HG03521 (cell line): ENCODE measurements around the gene BPI.
"Not testable (repeated sequence)": the region's sequence is repeated elsewhere in the genome, so short reads cannot be mapped to it uniquely, and the experiment has no call there.

Source experiments
- ATAC-seq: cut with Tn5 transposase; IDR thresholded peaks from one replicate; pipeline ENCODE4 v1.9.1; 2021; ENCODE audit warnings: mild to moderate bottlenecking, moderate library complexity; ENCODE audit not compliant: unreplicated experiment

BPI gene

DNA sequence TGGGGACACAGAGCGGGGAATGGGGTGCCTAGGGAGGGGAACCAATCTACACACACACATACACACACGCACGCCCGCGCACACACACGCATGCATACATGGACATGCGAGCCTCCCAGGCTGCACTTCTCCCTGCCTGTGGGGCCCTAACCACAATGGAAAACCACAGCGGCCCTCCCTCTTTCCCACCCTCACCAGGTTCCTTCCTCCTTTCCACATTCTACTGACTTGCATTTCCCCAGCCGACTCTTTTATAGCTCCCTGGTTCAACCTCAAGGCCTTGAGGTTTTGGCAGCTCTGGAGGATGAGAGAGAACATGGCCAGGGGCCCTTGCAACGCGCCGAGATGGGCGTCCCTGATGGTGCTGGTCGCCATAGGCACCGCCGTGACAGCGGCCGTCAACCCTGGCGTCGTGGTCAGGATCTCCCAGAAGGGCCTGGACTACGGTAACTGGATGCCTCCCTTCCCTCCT, at the start of gene BPI:
Gene BPI, plus strand, starts transcription at position 249 of the 472 bp plus-strand sequence. Its CDS starts 68 bp downstream, at position 317.
- no peak for ATAC-seq

DNA sequence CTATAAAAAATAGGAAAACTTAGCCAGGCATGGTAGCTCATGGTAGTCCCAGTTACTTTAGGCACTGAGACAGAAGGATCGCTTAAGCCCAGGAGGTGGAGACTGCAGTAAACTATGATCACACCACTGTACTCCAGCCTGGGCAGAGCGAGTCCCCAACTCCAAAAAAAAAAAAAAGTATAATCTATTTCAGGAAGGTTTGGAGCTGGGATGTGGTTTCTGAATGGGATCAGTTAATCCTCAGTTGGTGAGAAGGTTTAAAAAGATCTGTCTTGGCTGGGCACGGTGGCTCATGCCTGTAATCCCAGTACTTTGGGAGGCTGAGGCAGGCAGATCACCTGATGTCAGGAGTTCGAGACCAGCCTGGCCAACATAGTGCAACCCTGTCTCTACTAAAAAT, 49.3 kb upstream of the BPI start:
- ATAC-seq, result not testable (repeated sequence)

DNA sequence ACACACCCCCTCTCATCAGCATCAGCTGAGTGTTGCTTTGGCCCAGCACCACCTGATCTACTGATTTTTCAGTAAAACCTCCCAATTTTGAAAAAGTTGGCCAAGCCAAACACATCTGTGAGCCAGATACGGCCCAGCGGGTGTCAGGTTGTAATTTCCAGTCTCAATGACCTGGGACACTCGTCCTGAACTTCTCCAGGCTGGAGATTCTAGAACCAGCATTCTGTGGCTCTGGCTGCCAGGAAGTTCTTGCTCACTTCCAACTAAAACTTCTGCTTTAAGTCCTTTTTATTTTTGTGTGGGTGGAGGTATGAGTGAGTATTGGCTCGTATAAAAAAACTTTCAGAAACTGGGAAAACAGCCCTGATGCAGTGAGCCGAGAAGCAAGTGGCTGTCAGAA, 48.6 kb upstream of the BPI start:
- no peak for ATAC-seq

DNA sequence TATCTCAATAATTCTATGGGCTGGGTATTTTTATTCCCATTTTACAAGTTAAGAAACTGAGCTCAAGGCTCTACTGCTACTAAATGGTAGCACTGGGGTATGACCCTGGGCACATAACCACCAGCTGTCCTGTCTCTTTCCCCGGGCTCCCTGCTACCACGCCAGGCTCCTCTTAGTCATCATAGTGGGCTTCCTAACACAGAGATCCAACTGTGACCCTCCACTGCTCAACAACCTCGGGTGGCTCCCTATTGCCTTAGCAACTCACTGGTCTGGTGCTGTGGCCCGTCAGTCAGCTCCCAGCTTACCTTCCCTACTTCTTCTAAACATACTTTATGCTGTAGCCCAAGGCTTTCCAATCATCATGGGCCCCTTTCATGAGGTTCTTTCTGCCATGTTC, 47.9 kb upstream of the BPI start:
- no peak for ATAC-seq

DNA sequence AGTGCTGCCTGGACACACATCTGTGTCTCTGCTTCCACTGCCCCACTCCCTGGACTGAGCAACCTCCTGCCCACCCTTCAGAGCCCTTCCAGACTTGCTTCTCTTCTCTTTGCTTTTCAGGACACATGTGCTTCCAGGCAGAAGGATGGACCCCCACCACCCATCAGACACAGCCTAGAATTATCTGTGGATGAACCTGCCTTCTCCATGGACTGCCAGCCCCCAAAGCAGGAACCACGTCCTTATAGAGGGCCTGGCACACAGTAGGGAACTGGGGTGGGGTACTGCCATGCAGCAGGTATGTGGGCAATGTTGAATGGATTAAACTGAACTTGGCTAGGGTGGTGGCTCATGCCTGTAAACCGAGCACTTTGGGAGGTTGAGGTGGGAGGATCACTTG, 47.0 kb upstream of the BPI start:
- no peak for ATAC-seq

DNA sequence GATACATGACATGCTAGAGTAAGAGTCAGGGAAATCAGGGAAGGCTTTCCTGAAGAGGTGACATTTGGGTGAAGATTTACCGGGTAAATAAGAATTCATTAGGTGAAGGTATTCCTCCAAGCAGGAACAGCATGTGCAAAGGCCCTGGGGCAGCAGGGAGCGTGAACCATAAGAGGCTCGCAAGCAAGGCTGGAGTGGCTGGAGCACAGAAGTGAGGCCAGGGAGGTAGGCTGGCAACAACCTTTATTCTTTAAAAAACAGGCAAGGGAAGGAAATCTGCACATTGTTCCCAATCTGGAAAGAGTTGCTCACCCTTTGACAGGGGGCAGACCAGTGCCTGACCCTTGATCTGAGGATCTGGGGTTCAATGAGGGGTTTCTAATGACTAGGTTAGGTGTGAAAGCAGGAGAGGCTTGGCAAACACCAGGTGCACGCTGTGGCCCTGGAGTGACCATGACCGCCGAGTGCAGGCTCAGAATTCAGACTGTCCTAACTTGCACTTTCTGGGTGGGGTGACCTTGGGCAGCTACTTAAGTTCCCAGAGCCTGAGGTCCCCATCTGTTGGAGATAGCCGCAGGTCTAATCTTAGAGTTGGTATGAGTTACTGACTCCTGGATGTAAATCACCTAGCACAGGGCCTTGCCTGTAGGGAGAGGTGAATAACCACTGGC, 45.3 kb upstream of the BPI start:
- ATAC-seq, result no peak

DNA sequence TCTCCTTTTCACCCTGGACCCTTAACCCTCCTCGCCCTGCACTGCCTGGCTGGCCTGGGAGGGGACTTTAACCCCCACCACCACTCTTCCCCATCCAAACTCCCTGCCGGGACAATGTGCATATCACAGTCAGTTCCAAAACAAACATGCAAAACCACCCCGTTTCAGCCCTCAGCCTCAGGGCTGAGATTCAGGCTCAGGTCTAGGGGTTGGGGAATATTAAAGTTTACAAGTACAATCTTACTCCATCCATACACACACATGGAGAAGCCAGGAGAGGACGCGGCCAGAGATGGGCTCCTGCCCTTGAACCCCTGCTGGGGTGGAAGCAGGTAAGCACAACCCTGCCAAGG, 44.0 kb upstream of the BPI start:
- no peak for ATAC-seq

DNA sequence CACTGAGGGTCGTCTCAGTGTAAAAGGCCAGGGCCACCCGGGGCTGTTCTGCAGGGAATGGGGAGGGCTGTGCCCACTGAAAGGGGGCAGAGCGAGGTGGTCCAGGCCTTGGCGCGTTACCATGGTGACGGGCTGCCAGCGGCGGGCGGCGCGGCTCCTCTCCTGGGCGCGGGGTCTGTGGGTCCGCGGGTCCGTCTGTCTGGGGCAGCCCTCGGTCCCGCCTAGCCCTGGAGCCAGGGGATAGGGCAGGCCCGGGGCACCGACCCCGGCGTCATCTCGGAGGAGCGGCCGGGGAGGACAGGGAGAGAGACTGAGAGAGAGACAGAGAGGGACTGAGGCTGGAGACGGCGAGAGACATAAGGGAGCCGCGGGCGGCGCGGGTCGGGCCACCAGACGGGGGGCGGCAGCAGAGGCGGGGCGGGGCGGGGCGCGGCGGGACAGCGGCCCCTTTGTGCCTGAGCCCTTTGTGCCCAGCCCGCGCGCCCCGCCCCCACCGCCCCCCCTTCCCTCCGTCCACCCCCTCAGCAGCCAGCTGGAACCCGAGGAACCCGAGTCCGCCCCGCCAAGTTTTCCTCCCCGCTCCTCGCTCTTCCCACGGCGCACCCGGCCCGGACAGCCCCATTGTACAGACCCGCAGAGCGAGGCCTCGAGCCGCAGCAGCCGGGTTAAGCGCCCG, 43.4 kb upstream of the BPI start, which contains the start of gene KIAA1755:
Gene KIAA1755, minus strand, starts transcription at position 358 of the 676 bp plus-strand sequence. Its CDS starts 235 bp downstream, at position 123.
- ATAC-seq, result no peak

DNA sequence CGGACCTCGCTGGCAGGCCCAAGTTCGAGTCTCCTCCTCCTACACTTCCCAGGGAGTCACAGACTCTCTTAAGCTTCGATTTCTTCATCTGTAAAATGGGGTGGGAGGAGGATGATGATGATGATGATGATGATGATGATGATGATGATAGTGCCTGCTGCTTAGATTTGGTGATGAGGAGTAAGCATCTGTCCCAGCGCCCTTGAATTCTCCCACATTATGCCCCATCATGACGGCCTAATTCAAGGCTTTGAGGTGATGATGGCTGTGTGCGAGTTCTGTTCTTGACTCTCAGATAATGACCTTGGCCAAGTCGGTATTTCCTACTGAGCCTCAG, 42.9 kb upstream of the BPI start:
- no peak for ATAC-seq

DNA sequence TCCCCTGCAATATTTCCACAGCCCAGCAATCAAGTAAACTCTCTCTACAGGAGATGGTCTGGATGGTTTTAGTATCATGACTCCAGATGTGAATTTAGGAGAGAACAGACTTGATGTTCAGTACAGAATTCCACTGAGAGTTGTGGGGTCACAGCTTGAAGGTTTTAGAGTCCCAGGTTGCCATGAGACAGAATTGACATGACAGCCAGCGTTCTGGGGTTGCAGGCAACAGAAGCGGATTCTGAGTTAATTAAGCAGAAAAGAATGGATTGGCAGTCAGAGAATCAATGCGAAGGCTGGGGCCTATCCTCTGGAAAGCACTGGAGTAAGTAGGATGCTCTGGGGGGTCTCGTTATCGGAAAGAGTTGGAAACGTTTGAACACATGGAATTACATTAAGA, 41.0 kb upstream of the BPI start:
- no peak for ATAC-seq

DNA sequence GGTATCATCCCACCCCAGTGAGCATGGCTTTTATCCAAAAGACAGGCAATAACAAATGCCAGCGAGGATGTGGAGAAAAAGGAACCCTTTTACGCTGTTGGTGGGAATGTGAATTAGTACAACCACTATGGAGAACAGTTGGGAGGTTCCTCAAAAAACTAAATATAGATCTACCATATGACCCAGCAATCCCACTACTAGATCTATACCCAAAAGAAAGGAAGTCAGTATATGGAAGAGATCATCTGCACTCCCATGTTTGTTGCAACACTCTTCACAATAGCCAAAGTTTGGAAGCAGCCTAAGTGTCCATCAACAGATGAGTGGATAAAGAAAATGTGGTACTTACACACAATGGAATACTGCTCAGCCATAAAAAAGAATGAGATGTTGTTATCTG, 37.5 kb upstream of the BPI start:
- no peak for ATAC-seq

DNA sequence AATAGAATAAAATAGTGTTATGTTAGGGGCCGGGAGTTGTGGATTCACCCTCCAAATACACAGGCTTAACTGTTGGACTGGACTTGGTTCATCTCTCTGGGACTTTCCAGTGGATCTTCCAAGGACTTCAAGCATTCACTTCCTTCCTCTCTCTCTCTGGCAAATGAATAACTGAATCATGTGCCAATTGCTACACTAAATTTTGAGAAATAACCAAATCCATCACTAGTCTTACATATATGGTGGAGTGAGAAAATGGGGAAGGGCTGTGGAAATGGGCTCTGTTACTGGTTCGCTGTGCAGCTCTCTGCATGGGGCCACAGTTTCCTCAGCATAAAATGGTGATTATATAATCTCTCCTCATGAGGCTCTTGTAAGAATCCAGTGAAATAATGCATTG, 36.7 kb upstream of the BPI start:
- no peak for ATAC-seq

DNA sequence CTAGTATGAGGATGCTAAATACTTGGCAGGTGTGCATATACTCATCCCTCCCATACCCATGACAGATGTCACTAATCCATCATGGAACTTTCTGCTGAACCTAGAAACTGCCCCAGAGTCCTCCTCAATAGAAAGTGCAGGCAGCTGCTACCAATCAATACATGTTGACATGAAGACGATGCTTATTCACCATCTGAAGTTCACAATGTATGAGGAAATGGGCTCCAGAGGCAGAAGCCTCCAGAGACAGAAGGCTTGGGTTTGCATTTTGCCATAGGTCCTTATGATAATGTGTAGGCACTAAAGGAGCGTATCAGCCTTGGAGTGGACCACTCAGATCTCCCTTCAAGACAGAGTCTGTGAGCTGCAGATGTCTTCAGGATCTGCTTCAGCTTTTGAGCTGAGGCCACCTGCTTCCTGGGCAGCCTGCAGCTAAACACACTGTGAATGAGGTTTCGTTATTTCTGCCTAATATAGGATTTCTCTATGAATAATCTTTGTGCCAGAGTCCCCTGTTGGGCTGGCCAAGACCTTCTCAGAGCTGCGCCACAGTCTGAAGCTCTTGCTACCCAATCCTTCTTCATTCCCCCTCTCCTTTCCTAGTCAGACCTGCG, 35.9 kb upstream of the BPI start:
- ATAC-seq, result no peak

DNA sequence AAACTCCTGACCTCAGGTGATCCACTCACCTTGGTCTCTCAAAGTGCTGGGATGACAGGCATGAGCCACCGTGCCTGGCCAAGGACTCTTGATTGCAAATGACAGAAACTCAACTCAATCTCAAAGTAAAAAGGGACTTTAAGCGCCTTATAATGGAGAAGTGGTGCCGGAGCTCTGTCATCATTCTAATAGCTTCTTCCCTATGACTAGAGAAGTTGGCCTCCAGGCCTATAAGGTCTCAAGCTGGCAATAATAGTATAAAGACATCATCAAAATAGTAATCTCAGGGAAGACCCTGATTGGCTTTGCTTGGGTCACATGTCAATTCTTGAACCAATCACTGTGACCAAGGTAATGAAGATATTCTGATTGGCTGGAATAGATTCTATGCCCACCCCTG, 34.9 kb upstream of the BPI start:
- ATAC-seq, result no peak

DNA sequence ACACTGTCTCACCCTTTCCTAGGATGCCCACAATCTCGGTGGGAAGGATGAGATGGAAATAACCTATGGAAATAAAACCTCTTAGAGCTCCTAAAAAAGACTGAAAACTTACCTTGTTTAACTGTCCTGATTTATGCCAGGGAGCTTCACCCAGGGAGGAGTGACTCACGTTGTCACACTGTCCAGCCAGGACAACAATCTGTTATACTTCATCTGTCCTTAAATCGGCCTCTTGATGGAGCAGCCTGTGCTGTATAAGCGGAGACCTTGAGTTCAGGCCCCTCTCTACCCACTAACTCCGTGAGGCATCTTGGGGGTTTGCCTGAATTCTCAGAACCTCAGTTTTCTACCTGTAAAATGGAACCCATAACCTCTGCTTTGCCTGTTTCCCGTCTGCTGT, 34.2 kb upstream of the BPI start:
- ATAC-seq, result no peak

DNA sequence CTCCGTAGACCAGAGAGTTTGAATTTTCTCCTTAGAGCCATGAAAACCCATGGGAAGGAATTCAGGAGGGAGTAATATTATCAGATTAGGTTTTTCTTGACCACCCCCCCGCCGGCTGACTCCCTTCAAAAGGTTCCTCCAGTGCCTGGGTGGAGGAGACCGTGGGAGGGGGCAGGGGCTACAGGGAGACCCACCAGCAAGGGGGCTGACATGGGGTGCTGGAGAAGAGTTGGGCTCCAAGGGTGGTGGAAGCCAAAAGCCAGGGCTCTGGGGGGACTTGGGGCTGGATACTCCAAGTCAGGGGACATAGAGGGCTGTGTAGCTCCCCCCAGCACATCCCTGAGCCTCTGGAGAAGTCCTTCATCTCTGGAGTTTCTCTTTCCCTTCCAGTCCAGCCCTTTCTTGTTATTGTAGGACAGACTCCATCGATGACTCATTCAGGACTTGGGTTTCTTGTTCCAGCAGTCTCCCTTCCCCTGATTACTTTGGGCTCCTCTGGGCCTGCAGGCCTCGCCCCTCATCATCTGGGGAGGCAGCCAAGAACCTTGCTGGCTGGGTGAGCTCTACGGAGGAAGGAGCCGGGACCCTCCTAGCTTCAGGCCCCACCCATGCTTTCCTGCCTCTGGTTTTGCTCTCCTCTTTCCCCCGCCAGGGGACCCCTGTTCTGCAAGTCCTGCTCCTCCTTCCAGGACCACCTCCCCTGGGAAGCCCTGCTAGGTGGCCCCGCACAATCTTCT, 32.9 kb upstream of the BPI start:
- no peak for ATAC-seq

DNA sequence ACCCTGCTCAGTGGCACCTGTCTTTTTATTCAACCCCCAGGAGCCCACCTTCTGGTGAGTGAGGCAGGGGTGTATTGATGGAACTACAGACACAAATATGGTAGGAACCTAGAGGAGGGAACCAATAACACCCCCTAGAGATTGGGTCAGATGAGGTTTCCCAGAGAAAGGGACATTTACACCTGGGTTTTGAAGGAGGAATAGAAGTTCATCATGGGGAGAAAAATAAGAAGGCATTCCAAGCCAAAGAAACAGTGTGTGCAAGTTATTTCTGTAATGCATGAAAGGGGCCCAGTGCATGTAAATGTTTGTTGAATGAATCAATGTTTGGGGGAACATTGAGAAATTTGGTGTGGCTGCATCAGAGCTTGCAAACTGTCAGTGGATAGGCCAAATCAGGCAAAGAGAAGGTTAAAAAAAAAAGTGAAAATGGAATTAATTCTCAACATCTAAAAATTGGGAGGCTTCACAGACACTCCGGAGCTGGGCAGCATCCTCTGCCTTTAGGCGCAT, 32.3 kb upstream of the BPI start:
- ATAC-seq, result no peak

DNA sequence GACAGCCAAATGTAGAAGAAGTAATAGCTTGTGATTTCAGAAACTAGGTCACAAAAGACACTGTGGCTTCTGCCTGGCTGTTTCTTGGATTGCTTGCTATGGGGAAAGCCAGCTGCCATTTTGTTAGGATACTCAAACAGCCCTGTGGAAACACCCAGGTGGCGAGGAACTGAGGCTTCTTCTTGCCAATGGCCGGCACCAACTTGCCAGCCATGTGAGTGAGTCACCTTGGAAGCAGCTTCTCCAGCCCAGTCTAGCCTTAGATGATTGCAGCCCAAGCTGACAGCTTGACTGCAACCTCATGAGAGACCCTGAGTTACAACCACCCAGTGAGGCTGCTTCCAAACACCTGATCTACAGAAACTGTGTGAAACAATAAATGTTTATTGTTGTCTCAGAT, 31.6 kb upstream of the BPI start:
- ATAC-seq, result no peak

DNA sequence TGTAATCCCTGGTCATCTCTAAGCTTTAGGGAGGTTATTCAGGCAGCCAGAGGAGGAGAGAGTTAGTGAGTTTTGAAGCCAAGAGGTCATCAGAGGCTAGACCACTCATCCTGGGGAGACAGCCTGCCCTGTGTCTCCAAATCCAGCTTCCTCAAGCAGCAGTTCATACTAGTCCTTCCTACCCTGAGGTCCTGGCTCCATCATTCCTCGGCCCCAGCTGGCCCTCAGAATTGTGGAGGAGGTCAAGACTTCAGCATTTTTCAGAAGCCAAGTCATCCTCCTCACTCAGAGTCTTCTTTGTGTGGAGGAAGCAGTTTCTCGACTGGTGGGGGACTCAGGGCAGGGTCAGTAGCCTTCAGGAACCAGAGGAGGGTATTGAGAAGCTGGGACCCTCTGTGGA, 31.0 kb upstream of the BPI start:
- ATAC-seq, result no peak

DNA sequence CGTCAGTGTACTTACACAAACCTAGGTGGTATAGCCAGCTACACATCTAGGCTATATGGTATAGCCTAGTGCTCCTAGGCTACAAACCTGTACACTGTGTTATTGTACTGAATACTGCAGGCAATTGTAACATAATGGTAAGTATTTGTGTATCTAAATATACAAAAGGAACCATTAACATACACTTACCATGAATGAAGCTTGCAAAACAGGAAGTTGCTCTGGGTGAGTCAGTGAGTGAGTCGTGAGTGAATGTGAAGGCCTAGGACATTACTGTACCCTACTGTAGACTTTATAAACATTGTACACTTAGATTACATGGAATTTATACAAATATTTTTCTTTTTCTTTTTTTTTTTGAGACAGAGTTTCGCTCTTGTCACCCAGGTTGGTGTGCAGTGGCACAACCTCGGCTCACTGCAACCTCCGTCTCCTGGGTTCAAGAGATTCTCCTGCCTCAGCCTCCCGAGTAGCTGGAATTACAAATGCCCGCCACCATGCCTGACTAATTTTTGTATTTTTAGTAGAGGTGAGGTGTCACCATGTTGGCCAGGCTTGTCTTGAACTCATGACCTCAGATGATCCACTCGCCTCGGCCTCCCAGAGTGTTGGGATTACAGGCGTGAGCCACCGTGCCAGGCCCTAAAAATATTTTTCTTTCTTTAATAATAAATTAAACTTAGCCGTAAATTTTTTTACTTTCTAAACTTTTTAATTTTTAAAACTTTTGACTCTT, 28.0 kb upstream of the BPI start:
- no peak for ATAC-seq

DNA sequence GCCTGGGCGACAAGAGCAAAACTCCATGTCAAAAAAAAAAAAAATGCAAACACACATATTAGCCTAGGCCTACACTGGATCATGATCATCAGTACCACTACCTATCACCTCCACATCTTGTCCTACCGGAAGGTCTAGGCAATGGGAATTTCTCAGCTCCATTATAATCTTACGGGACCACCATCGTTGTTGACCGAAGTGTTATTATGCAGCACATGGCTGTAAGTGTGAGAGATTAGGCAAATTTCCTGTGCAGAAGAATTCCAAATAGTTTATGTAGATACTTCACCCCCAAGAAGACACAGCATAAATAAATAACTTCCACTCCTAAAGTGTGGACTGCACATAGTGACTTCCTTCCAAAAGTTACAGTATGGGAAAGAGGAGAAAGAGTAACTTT, 26.7 kb upstream of the BPI start:
- ATAC-seq, result no peak
